ENCODE measurements around the gene C1QTNF3.
"Not testable (repeated sequence)": the region's sequence is repeated elsewhere in the genome, so short reads cannot be mapped to it uniquely, and the experiment has no call there.

C1QTNF3 gene

GRCh38 chr5:34051374-34051980 is 8.5 kb upstream of the C1QTNF3 start:
- DNase-seq (ENCODE audit: low spot score) = no peak

- no peak for DNase-seq (ENCODE audit: low spot score)
These were observed 5.0 kb upstream of the C1QTNF3 start for GRCh38 chr5:34047774-34048572.

GRCh38 chr5:34047143-34047542 is 4.1 kb upstream of the C1QTNF3 start:
- no peak for DNase-seq (ENCODE audit: low spot score)

- DNase-seq (ENCODE audit: low spot score) = no peak
These were observed 3.0 kb upstream of the C1QTNF3 start for GRCh38 chr5:34045996-34046395.

- no peak for DNase-seq (ENCODE audit: low spot score)
These were observed 2.0 kb upstream of the C1QTNF3 start for GRCh38 chr5:34045023-34045422.

GRCh38 chr5:34042321-34042720 is 692 bp downstream of the C1QTNF3 start:
- DNase-seq (ENCODE audit: low spot score) = no peak

GRCh38 chr5:34041247-34041972 is 1.6 kb downstream of the C1QTNF3 start:
- no peak for DNase-seq (ENCODE audit: low spot score)

GRCh38 chr5:34040472-34040871 is 2.5 kb downstream of the C1QTNF3 start:
- no peak for DNase-seq (ENCODE audit: low spot score)

- no peak for DNase-seq (ENCODE audit: low spot score)
These were observed 3.4 kb downstream of the C1QTNF3 start for GRCh38 chr5:34039398-34040157.

GRCh38 chr5:34038838-34039237 is 4.2 kb downstream of the C1QTNF3 start:
- DNase-seq (ENCODE audit: low spot score) = no peak

- DNase-seq (ENCODE audit: low spot score) = no peak
These were observed 4.6 kb downstream of the C1QTNF3 start for GRCh38 chr5:34038390-34038789.

- no peak for DNase-seq (ENCODE audit: low spot score)
These were observed 5.3 kb downstream of the C1QTNF3 start for GRCh38 chr5:34037726-34038125.

GRCh38 chr5:34035756-34036155 is 7.3 kb downstream of the C1QTNF3 start:
- no peak for DNase-seq (ENCODE audit: low spot score)

- no peak for DNase-seq (ENCODE audit: low spot score)
These were observed 8.3 kb downstream of the C1QTNF3 start for GRCh38 chr5:34034534-34035327.

GRCh38 chr5:34031966-34032365 is 11.0 kb downstream of the C1QTNF3 start:
- no peak for DNase-seq (ENCODE audit: low spot score)

GRCh38 chr5:34031117-34031516 is 11.9 kb downstream of the C1QTNF3 start:
- DNase-seq (ENCODE audit: low spot score) = no peak

- not testable (repeated sequence) for DNase-seq (ENCODE audit: low spot score)
These were observed 12.4 kb downstream of the C1QTNF3 start for GRCh38 chr5:34030585-34030984.

- no peak for DNase-seq (ENCODE audit: low spot score)
These were observed 13.0 kb downstream of the C1QTNF3 start for GRCh38 chr5:34030048-34030447.

GRCh38 chr5:34028349-34028748 is 14.7 kb downstream of the C1QTNF3 start:
- DNase-seq (ENCODE audit: low spot score) = no peak

GRCh38 chr5:34026089-34026761 is 16.8 kb downstream of the C1QTNF3 start:
- DNase-seq (ENCODE audit: low spot score) = no peak
